HUDEP-2 (cell line): Measurements from ENCODE around the gene CELSR3.

Source experiments
- DNase-seq, 76 experiments: peaks; one replicate each; lab custom pipeline; 2025; ENCODE audit not compliant: unreplicated experiment in 76 of 76; lab: John Stamatoyannopoulos, UW

Gene CELSR3

DNA sequence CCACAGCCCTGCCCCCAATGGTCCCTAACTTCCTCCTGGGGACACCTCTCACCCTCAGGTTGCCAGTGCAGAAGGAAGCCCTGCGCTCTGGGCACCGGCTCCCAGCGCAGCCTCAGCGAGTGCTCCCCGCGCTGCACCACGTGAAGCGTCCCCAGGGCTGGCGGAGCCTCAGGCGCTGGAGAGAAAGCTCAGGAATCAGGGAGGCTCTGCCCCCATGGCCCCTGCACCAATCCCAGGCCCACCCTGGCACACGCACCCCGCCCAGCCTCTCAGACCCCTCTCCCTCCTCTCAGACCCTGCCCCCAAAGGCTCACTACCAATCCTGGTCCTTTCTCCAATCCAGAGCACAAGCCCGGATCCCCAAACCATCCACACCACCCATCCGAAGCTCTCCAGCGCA is 74.5 kb downstream of the CELSR3 start:
- DNase-seq, result no peak

DNA sequence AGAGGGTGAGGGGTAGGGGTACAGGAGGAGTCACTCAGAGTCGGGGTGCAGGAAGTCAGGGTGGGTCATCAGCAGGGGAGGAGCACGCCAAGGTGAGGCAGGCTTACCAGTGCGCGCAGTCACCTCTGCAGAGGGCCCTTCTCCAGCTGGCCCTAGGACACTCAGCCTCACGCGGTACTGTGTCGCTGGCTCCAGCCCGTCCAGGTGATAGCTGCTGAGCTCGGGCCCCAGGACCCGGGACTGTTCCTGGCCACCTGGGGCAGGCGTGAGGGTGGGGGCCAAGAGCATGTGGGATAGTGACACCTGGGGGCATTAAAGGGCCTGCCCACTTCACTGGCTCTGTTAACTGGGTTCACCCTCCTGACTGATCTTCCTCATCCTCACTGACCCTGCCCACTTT is 75.0 kb downstream of the CELSR3 start:
- no peak for DNase-seq
